ENCODE data around the gene SYNGR4.
"Not testable (repeated sequence)": the region's sequence is repeated elsewhere in the genome, so short reads cannot be mapped to it uniquely, and the experiment has no call there.

SYNGR4 gene

GRCh38 chr19:48342414-48342738 is 21.8 kb upstream of the SYNGR4 start:
- DNase-seq = no peak

- no peak for DNase-seq
These were observed 21.2 kb upstream of the SYNGR4 start for GRCh38 chr19:48342841-48343540.

GRCh38 chr19:48344892-48345291 is 19.3 kb upstream of the SYNGR4 start:
- DNase-seq = no peak

- no peak for DNase-seq
These were observed 18.0 kb upstream of the SYNGR4 start for GRCh38 chr19:48346191-48346590.

GRCh38 chr19:48348045-48348444 is 16.1 kb upstream of the SYNGR4 start:
- DNase-seq = no peak

GRCh38 chr19:48348737-48349136 is 15.4 kb upstream of the SYNGR4 start:
- DNase-seq = no peak

GRCh38 chr19:48350856-48351255 is 13.3 kb upstream of the SYNGR4 start:
- DNase-seq = no peak

- peak; percentile 19 for DNase-seq
These were observed 12.8 kb upstream of the SYNGR4 start for GRCh38 chr19:48351341-48351752.

GRCh38 chr19:48353677-48354076 is 10.5 kb upstream of the SYNGR4 start:
- DNase-seq = no peak

- no peak for DNase-seq
These were observed 9.7 kb upstream of the SYNGR4 start for GRCh38 chr19:48354332-48354992.

GRCh38 chr19:48355365-48355954 is 8.7 kb upstream of the SYNGR4 start:
- no peak for DNase-seq

- no peak for DNase-seq
These were observed 5.0 kb upstream of the SYNGR4 start for GRCh38 chr19:48359123-48359522.

- DNase-seq = no peak
These were observed 2.3 kb upstream of the SYNGR4 start for GRCh38 chr19:48361912-48362311.

- DNase-seq = peak; percentile 89
These were observed 1.3 kb upstream of the SYNGR4 start for GRCh38 chr19:48362716-48363499.

- DNase-seq = no peak
These were observed 712 bp upstream of the SYNGR4 start for GRCh38 chr19:48363500-48363809.

- DNase-seq = no peak
These were observed 606 bp downstream of the SYNGR4 start for GRCh38 chr19:48364598-48365348.

GRCh38 chr19:48365602-48366001 is 1.4 kb downstream of the SYNGR4 start:
- DNase-seq = no peak

GRCh38 chr19:48367855-48368254 is 3.7 kb downstream of the SYNGR4 start:
- DNase-seq = no peak

- DNase-seq = no peak
These were observed 4.8 kb downstream of the SYNGR4 start for GRCh38 chr19:48368936-48369335.

- no peak for DNase-seq
These were observed 6.8 kb downstream of the SYNGR4 start for GRCh38 chr19:48370955-48371354.

- DNase-seq = no peak
These were observed 7.2 kb downstream of the SYNGR4 start for GRCh38 chr19:48371367-48371766.

- DNase-seq = not testable (repeated sequence)
These were observed 7.6 kb downstream of the SYNGR4 start for GRCh38 chr19:48371771-48372170.

GRCh38 chr19:48372904-48373303 is 8.7 kb downstream of the SYNGR4 start:
- peak; percentile 25 for DNase-seq

Measured in NCI-H2227 treated with DMSO at 0.1 percent for 48 hours (cell line).